IPS-NIHi7 (cell line): Measurements from ENCODE around the gene DENND4B.

Experiments used
- DNase-seq: peaks from one replicate; pipeline ENCODE4 v3.0.0; 2012; ENCODE audit warnings: mixed read lengths; ENCODE audit errors: extremely low spot score

Gene DENND4B

GRCh38 chr1:153882296-153882912 lies 64.1 kb downstream of the DENND4B start:
- DNase-seq: no peak

GRCh38 chr1:153881751-153882150 lies 64.8 kb downstream of the DENND4B start:
- DNase-seq: no peak

DNA sequence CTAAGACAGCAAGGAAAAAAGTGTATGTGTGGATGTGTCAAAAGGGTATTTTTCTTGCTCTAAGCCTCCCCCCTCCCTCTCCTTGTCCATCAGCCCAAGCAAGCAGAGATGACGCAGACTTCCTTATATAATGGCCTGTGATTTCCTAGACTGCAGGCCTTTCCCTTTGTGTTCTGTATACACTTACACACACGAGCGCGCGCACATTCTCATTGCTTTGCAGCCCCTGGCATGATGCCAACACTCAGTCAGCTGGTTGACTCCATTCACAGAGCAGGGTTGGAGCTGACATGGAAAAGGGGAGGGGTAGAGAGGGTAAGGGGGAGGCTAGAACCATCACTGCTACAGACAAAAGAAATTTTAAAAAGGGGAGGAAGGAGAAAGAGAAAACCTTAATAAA lies 65.6 kb downstream of the DENND4B start:
- no peak for DNase-seq

DNA sequence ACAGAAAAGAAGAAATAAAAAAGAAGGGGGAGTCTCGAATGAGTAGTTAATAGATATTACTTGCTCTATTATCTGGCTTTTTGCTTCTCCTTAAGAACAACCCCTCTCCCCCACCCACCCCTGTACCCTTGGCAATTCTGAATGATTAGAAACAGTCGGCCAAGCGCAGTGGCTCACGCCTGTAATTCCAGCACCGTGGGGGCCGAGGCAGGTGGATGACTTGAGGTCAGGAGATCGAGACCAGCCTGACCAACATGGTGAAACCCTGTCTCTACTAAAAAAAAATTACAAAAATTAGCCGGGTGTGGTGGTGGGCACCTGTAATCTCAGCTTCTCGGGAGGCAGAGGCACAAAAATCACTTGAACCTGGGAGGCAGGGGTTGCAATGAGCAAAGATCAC lies 66.5 kb downstream of the DENND4B start:
- no peak for DNase-seq
